ENCODE results near the gene TM4SF18. TPM values are rescaled to one million over a fixed set of nuclear protein-coding genes. Genes with fewer than 3 reads are reported as not detected.

The TM4SF18 gene
- total RNA-seq, 1 donor from 2014 or later, result not detected

GRCh38 chr3:149325581-149325980, 7.9 kb downstream of the TM4SF18 start:
- no peak overlapping the region for H3K4me3 Mint-ChIP-seq

DNA sequence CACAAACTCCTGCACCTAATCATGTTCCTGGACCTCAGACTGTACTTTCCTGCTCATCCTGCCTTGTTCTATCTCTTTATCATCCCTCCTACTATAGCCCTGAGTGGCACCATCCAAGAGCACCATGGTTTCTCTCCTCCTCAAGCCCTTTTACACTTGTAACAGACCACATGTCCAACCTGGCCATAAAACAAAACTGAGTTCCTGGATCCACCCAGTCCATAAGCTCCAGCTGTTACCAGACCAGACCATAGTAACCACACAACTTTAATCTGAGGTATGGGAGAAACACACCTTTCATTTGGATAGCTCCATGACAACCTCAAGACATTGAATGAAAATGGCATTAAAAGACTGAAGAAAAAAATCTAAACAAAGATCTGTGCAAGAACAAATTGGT, 9.1 kb downstream of the TM4SF18 start:
- TF ChIP-seq CTCF (IDR thresholded peaks at IDR 0.05) (no peak), EZH2phosphoT487 (IDR thresholded peaks at IDR 0.05) (no peak)

More at GRCh38 chr3:149325581-149325980, 7.9 kb downstream of the TM4SF18 start:
- Histone ChIP-seq H3K4me2 (no peak overlapping the region), H3K4me1 (no peaks in the 10 kb centered on the region), H3K79me2 (ENCODE audit: low read depth) (no peaks in the 10 kb centered on the region), H3K27me3 (no peaks in the 10 kb centered on the region), H4K20me1 (ENCODE audit: low read depth) (no peaks in the 10 kb centered on the region), H3K9ac (no peak overlapping the region), H3F3A (ENCODE audit: low read depth) (no peaks in the 10 kb centered on the region), H2AFZ (replicated peaks) (no peak overlapping the region), H3K4me3 (no peak overlapping the region), H3K27ac (no peak overlapping the region), H3K9me3 (ENCODE audit: low read depth) (no peaks in the 10 kb centered on the region), H3K36me3 (no peaks in the 10 kb centered on the region)
- Mint-ChIP-seq H3K27me3 (ENCODE audit: insufficient read depth, low read depth) (peaks cover 2% of the 10 kb centered on the region), H3K36me3 (peaks cover 2% of the 10 kb centered on the region), H3K4me1 (no peaks in the 10 kb centered on the region), H3K27ac (no peak overlapping the region), H3K9me3 (peaks cover 12% of the 10 kb centered on the region)
- no peak for DNase-seq (ENCODE audit: low spot score)
- no peak for TF ChIP-seq EZH2phosphoT487 (IDR thresholded peaks at IDR 0.05)
- TF ChIP-seq CTCF (IDR thresholded peaks at IDR 0.05), result no peak
- no peak for TF ChIP-seq EZH2 (IDR thresholded peaks at IDR 0.05)

DNA sequence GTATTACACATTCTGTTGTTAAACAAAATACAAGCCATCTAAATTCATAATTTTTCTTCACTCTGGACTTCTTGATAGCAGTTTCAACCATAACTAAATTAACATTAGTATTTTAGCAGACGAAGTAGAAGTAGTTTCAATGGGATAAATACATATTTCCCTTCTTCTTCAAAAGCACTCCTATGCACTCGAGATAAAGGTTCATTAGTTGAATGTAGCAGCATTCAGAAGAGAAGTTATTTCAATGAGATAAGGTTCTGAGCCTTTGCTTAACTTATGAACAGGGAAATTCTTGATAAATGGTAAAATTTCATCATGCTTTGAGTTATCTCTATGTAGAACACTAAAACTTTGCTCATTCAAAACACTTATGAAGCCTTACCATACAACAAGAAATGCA, 11.8 kb downstream of the TM4SF18 start:
- no peak overlapping the region for H3K9ac ChIP-seq
- Mint-ChIP-seq H3K27ac (no peak overlapping the region), H3K4me3 (no peak overlapping the region), H3K27me3 (ENCODE audit: insufficient read depth, low read depth) (peaks cover 2% of the 10 kb centered on the region), H3K9me3 (peaks cover 14% of the 10 kb centered on the region), H3K4me1 (peaks cover 16% of the 10 kb centered on the region), H3K36me3 (peaks cover 2% of the 10 kb centered on the region)
- H3K36me3 ChIP-seq, result no peaks in the 10 kb centered on the region
- no peaks in the 10 kb centered on the region for H3K9me3 ChIP-seq (ENCODE audit: low read depth)
- H3K27ac ChIP-seq, result no peak overlapping the region
- H3K4me1 ChIP-seq, result no peaks in the 10 kb centered on the region
- H3K27me3 ChIP-seq, result no peaks in the 10 kb centered on the region
- no peak overlapping the region for H3K4me3 ChIP-seq
- TF ChIP-seq EZH2phosphoT487 (IDR thresholded peaks at IDR 0.05), result no peak
- TF ChIP-seq EZH2 (IDR thresholded peaks at IDR 0.05), result no peak
- no peak for TF ChIP-seq CTCF (IDR thresholded peaks at IDR 0.05)
- H3F3A ChIP-seq (ENCODE audit: low read depth), result no peaks in the 10 kb centered on the region
- H3K79me2 ChIP-seq (ENCODE audit: low read depth), result no peaks in the 10 kb centered on the region
- H4K20me1 ChIP-seq (ENCODE audit: low read depth), result no peaks in the 10 kb centered on the region
- no peak for DNase-seq (ENCODE audit: low spot score)
- H3K4me2 ChIP-seq, result no peak overlapping the region
- no peak overlapping the region for H2AFZ ChIP-seq (replicated peaks)

More for the DNA sequence above, 9.1 kb downstream of the TM4SF18 start:
- Histone ChIP-seq H3K27me3 (no peaks in the 10 kb centered on the region), H4K20me1 (ENCODE audit: low read depth) (no peaks in the 10 kb centered on the region), H3K9ac (no peak overlapping the region), H3K27ac (no peak overlapping the region), H2AFZ (replicated peaks) (no peak overlapping the region), H3K4me1 (no peaks in the 10 kb centered on the region), H3K4me3 (no peak overlapping the region), H3F3A (ENCODE audit: low read depth) (no peaks in the 10 kb centered on the region), H3K9me3 (ENCODE audit: low read depth) (no peaks in the 10 kb centered on the region), H3K79me2 (ENCODE audit: low read depth) (no peaks in the 10 kb centered on the region), H3K4me2 (no peak overlapping the region), H3K36me3 (no peaks in the 10 kb centered on the region)
- Mint-ChIP-seq H3K9me3 (peaks cover 12% of the 10 kb centered on the region), H3K36me3 (peaks cover 2% of the 10 kb centered on the region), H3K4me1 (peaks cover 8% of the 10 kb centered on the region), H3K27me3 (ENCODE audit: insufficient read depth, low read depth) (peaks cover 2% of the 10 kb centered on the region), H3K4me3 (no peak overlapping the region), H3K27ac (no peak overlapping the region)
- no peak for DNase-seq (ENCODE audit: low spot score)

Measured in neural progenitor cell (in vitro differentiated cells).